ENCODE data around the gene ITM2A.

- no peak for TF ChIP-seq CTCF (IDR thresholded peaks at IDR 0.05)
- TF ChIP-seq POLR2A (IDR thresholded peaks at IDR 0.05), result no peak
Measured at GRCh38 chrX:79368441-79368840, 1.3 kb upstream of the ITM2A start.

Measured in Peyer's patch (tissue), 4 donors.